ENCODE data around the gene AKR1B1.
A peak's percentile ranks its signal among the peaks of the same experiment; 100 is the strongest.

The AKR1B1 gene

GRCh38 chr7:134444198-134444960 lies 14.5 kb downstream of the AKR1B1 start:
- DNase-seq (ENCODE audit: low spot score), result no peak

GRCh38 chr7:134443396-134444070 lies 15.4 kb downstream of the AKR1B1 start:
- DNase-seq (ENCODE audit: low spot score), result no peak

- no peak for DNase-seq (ENCODE audit: low spot score)
Measured at GRCh38 chr7:134442441-134443220, 16.3 kb downstream of the AKR1B1 start.

- DNase-seq (ENCODE audit: low spot score), result no peak
Measured at GRCh38 chr7:134441264-134441663, 17.6 kb downstream of the AKR1B1 start.

- DNase-seq (ENCODE audit: low spot score), result no peak
Measured at GRCh38 chr7:134440476-134440875, 18.4 kb downstream of the AKR1B1 start.

GRCh38 chr7:134440067-134440466 lies 18.8 kb downstream of the AKR1B1 start:
- no peak for DNase-seq (ENCODE audit: low spot score)

GRCh38 chr7:134438946-134439345 lies 20.0 kb downstream of the AKR1B1 start:
- no peak for DNase-seq (ENCODE audit: low spot score)

- no peak for DNase-seq (ENCODE audit: low spot score)
Measured at GRCh38 chr7:134435161-134435920, 23.6 kb downstream of the AKR1B1 start.

GRCh38 chr7:134434701-134435100 lies 24.2 kb downstream of the AKR1B1 start:
- no peak for DNase-seq (ENCODE audit: low spot score)

- DNase-seq (ENCODE audit: low spot score), result no peak
Measured at GRCh38 chr7:134433430-134433829, 25.5 kb downstream of the AKR1B1 start.

GRCh38 chr7:134432296-134433152 lies 26.4 kb downstream of the AKR1B1 start:
- DNase-seq (ENCODE audit: low spot score), result peak; percentile 79

GRCh38 chr7:134431815-134432214 lies 27.1 kb downstream of the AKR1B1 start:
- DNase-seq (ENCODE audit: low spot score), result peak; percentile 1

- no peak for DNase-seq (ENCODE audit: low spot score)
Measured at GRCh38 chr7:134429481-134429880, 29.4 kb downstream of the AKR1B1 start.

GRCh38 chr7:134428942-134429341 lies 30.0 kb downstream of the AKR1B1 start:
- DNase-seq (ENCODE audit: low spot score), result no peak

GRCh38 chr7:134427896-134428295 lies 31.0 kb downstream of the AKR1B1 start:
- no peak for DNase-seq (ENCODE audit: low spot score)

GRCh38 chr7:134425777-134426176 lies 33.1 kb downstream of the AKR1B1 start:
- no peak for DNase-seq (ENCODE audit: low spot score)

- no peak for DNase-seq (ENCODE audit: low spot score)
Measured at GRCh38 chr7:134422638-134423037, 36.3 kb downstream of the AKR1B1 start.

GRCh38 chr7:134422008-134422407 lies 36.9 kb downstream of the AKR1B1 start:
- DNase-seq (ENCODE audit: low spot score), result no peak

GRCh38 chr7:134420424-134421125 lies 38.3 kb downstream of the AKR1B1 start:
- no peak for DNase-seq (ENCODE audit: low spot score)

GRCh38 chr7:134419875-134420274 lies 39.0 kb downstream of the AKR1B1 start:
- DNase-seq (ENCODE audit: low spot score), result no peak
